Stimulated activated CD8-positive, alpha-beta memory T cell treated with anti-CD3 and anti-CD28 coated beads, Interleukin-15, amount 100 ng/mL, for 48 hours (primary cell): ENCODE results near the gene CRYGC.
"Not testable (repeated sequence)": the region's sequence is repeated elsewhere in the genome, so short reads cannot be mapped to it uniquely, and the experiment has no call there.

ENCODE experiments used
- DNase-seq, 2 donors: peaks; one replicate each; pipeline ENCODE4 v3.0.0-alpha.2; 2020; ENCODE audit warnings: low read depth in 2 of 2

CRYGC gene

GRCh38 chr2:208129744-208130711, at the start of gene CRYGC:
Gene CRYGC, minus strand, starts transcription at chr2:208129828. Its CDS starts 36 bp downstream, at chr2:208129792.
- no peak for DNase-seq

GRCh38 chr2:208179028-208179609, 49.5 kb upstream of the CRYGC start:
- DNase-seq: no peak

GRCh38 chr2:208175840-208176153, 46.2 kb upstream of the CRYGC start:
- DNase-seq: no peak

- DNase-seq: peak; percentile 23 to 27
Measured at GRCh38 chr2:208175069-208175839, 45.6 kb upstream of the CRYGC start.

- DNase-seq: no peak
Measured at GRCh38 chr2:208174144-208174543, 44.5 kb upstream of the CRYGC start.

- DNase-seq: no peak
Measured at GRCh38 chr2:208172125-208172524, 42.5 kb upstream of the CRYGC start.

- DNase-seq: no peak
Measured at GRCh38 chr2:208164951-208165755, 35.5 kb upstream of the CRYGC start.

- DNase-seq: no peak
Measured at GRCh38 chr2:208163489-208163888, 33.9 kb upstream of the CRYGC start, which contains the start of gene CRYGA. Gene CRYGA, minus strand, starts transcription at chr2:208163589. Its CDS starts 33 bp downstream, at chr2:208163556.

- DNase-seq: no peak
Measured at GRCh38 chr2:208156439-208156838, 26.8 kb upstream of the CRYGC start.

- no peak for DNase-seq
Measured at GRCh38 chr2:208153156-208153555, 23.5 kb upstream of the CRYGC start.

- no peak for DNase-seq
Measured at GRCh38 chr2:208150956-208151355, 21.3 kb upstream of the CRYGC start.

- no peak for DNase-seq
Measured at GRCh38 chr2:208150094-208150493, 20.5 kb upstream of the CRYGC start.

GRCh38 chr2:208148803-208149202, 19.2 kb upstream of the CRYGC start:
- DNase-seq: no peak

- no peak for DNase-seq
Measured at GRCh38 chr2:208147759-208148158, 18.1 kb upstream of the CRYGC start.

- DNase-seq: no peak
Measured at GRCh38 chr2:208147008-208147407, 17.4 kb upstream of the CRYGC start.

- no peak for DNase-seq
Measured at GRCh38 chr2:208146006-208146405, 16.4 kb upstream of the CRYGC start, which contains the start of gene CRYGB. Gene CRYGB, minus strand, starts transcription at chr2:208146158. Its CDS starts 38 bp downstream, at chr2:208146120.

- no peak for DNase-seq
Measured at GRCh38 chr2:208142925-208143799, 13.5 kb upstream of the CRYGC start.

- DNase-seq: no peak
Measured at GRCh38 chr2:208142240-208142924, 12.8 kb upstream of the CRYGC start.

GRCh38 chr2:208139447-208139846, 9.8 kb upstream of the CRYGC start:
- DNase-seq: no peak

GRCh38 chr2:208138334-208138733, 8.7 kb upstream of the CRYGC start:
- not testable (repeated sequence) for DNase-seq
